Aorta (tissue), 5 donors: ENCODE data around the gene MYOT. TPM values are rescaled to one million over a fixed set of nuclear protein-coding genes. Genes with fewer than 3 reads are reported as not detected.
A peak's percentile ranks its signal among the peaks of the same experiment; 100 is the strongest.

Source experiments
- ATAC-seq: fragments of 200-7000 bp; cut with Tn5 transposase; one replicate; pipeline ENCODE4 v1.9.1; 2022; ENCODE audit warnings: moderate library complexity; ENCODE audit not compliant: low FRiP score
- DNase-seq, 2 donors: peaks; one replicate each; pipeline ENCODE4 v3.0.0-alpha.2; 2020
- H3K27ac ChIP-seq, 2 donors: one replicate each; pipeline ENCODE4 v1.5.1; 2013; ENCODE audit warnings: low read length in 2 of 2, mild to moderate bottlenecking in 2 of 2, moderate library complexity in 2 of 2, control low read depth in 1 of 2, inconsistent platforms in 1 of 2, low read depth in 1 of 2
- H3K27me3 ChIP-seq, 2 donors: one replicate each; pipeline ENCODE4 v1.6.1; 2013; ENCODE audit warnings: control low read depth in 1 of 2, low read length in 1 of 2, mild to moderate bottlenecking in 1 of 2, moderate library complexity in 1 of 2; ENCODE audit not compliant: insufficient read depth in 2 of 2, control insufficient read depth in 1 of 2
- H3K36me3 ChIP-seq, 2 donors: one replicate each; pipeline ENCODE4 v1.6.1; 2013; ENCODE audit warnings: control low read depth in 1 of 2, low read length in 1 of 2, mild to moderate bottlenecking in 1 of 2; ENCODE audit not compliant: insufficient read depth in 2 of 2, control insufficient read depth in 1 of 2
- H3K4me1 ChIP-seq, 2 donors: one replicate each; pipeline ENCODE4 v1.6.1; 2013; ENCODE audit warnings: low read length in 2 of 2, control low read depth in 1 of 2, mild to moderate bottlenecking in 1 of 2, moderate library complexity in 1 of 2; ENCODE audit not compliant: insufficient read depth in 2 of 2, control insufficient read depth in 1 of 2
- H3K4me3 ChIP-seq, 2 donors: one replicate each; pipeline ENCODE4 v1.5.1; 2013; ENCODE audit warnings: low read length in 2 of 2, control low read depth in 1 of 2, mild to moderate bottlenecking in 1 of 2
- H3K9me3 ChIP-seq: one replicate; pipeline ENCODE4 v1.6.1; 2013; ENCODE audit warnings: mild to moderate bottlenecking, low read length; ENCODE audit not compliant: control insufficient read depth
- WGBS, 2 donors: extraction: QIAGEN DNeasy Blood & Tissue Kit; methylation state at CpG; one replicate each; pipeline ENCODE4 v1.1.7; 2013; 5-methylcytosine and 5-hydroxymethylcytosine counted together
- intact Hi-C, 2 donors: fragments of 100-400 bp; cut with DNase I; formaldehyde crosslinking; loops; one replicate each; pipeline versions ENCODE4 v1.14.2 to v1.15.0; 2022
- long read RNA-seq, 2 donors: library from polyadenylated mRNA; unstranded; transcript quantifications; one replicate each; pipeline ENCODE4 v2.0.0, GENCODE V29; 2020 to 2021
- polyA plus RNA-seq, 2 donors: library from polyadenylated mRNA; stranded (reverse); fragments of 200-250 nt; gene quantifications; one replicate each; pipeline ENCODE4 v1.2.3, GENCODE V29; 2013
- total RNA-seq, 2 donors: library from RNA; stranded (reverse); fragmentation: NEBNext Ultra II Directional; extraction: Animal tissue kit (Norgen Biotek cat#: 25700); gene quantifications; one replicate each; pipeline ENCODE4 v1.2.1, GENCODE V29; 2021
- donor health status: healthy with polysubstance abuse.
- donor health status: Bipolar disorder and iron deficiency.
- donor health status: DM: no; HTN: no; CAD: no.
- donor health status: DM: no; HTN: no; CAD: no.
- donor health status: DM: yes; HTN: yes; CAD: no.

The MYOT gene, protein sequence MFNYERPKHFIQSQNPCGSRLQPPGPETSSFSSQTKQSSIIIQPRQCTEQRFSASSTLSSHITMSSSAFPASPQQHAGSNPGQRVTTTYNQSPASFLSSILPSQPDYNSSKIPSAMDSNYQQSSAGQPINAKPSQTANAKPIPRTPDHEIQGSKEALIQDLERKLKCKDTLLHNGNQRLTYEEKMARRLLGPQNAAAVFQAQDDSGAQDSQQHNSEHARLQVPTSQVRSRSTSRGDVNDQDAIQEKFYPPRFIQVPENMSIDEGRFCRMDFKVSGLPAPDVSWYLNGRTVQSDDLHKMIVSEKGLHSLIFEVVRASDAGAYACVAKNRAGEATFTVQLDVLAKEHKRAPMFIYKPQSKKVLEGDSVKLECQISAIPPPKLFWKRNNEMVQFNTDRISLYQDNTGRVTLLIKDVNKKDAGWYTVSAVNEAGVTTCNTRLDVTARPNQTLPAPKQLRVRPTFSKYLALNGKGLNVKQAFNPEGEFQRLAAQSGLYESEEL
- total RNA-seq (1 to 10 TPM; 4.0 to 7.1 TPM), polyA plus RNA-seq (1 to 10 TPM in 1 of 2 donors, under 1 TPM in 1; 0.26 to 6.3 TPM)
- long read RNA-seq, donor 1, partial matches to known transcripts = 2 of 5 reads
- long read RNA-seq, donor 1, other reads (novel, unspliced or antisense) = 3 of 5 reads
- long read RNA-seq, donor 2, partial matches to known transcripts = 1 of 2 reads
- long read RNA-seq, donor 2, other reads (novel, unspliced or antisense) = 1 of 2 reads

DNA sequence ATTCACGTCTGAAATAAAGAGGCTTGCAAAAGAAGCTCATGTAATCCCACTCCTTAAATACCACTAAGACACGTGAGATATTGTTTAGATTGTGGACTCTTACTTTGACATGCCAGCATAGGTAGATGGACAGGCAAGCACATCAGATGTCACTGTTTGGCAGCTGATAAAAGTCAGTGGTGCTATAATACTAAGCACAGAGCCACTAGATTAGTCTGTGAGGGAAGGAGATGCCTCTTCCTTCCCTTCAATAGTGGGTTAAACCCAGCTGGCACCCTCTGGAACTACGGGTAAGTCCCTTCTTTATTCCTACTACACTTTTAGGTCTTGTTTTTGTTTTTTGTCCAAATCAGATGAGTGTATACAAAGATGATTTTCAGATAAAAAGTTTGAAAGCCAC lies at the start of gene MYOT:
TSS of gene MYOT (plus strand) at position 197 of the 400 bp plus-strand sequence. CDS start 2,792 bp downstream, outside the sequence.
- ATAC-seq = no peak
- no peaks in the 10 kb centered on the region for H3K4me1 ChIP-seq
- WGBS, 2 donors = 73 to 77% methylated on average over 3 of the region's 3 CpGs
- no peaks in the 10 kb centered on the region for H3K36me3 ChIP-seq
- H3K27ac ChIP-seq = no peak within 1 kb of the TSS
- H3K4me3 ChIP-seq = no peak within 1 kb of the TSS
- intact Hi-C loops = no loop called here
- no peaks in the 10 kb centered on the region for H3K9me3 ChIP-seq
- no peak for DNase-seq
- H3K27me3 ChIP-seq = no peaks in the 10 kb centered on the region

DNA sequence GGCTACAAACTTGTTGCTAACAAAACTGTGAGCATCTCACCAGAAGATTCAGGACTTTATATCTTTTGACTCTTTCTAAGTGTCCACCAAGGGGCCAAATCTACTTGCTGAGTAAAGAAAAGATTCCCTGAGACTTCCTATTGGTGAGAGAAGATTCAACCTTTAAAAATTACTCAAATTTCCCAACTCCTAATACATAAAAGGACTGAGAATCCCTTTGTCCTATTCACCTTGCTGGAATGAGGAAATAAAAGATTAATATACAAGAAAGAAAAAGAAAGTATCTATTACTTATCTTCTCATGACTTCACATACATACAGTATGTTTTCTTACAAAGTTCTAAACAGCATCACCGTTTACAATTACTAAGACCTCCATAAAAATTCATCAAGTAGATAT lies 47.9 kb upstream of the MYOT start:
- H3K9me3 ChIP-seq = no peaks in the 10 kb centered on the region
- H3K27me3 ChIP-seq = no peaks in the 10 kb centered on the region
- intact Hi-C loops = loop anchor here in 1 of 2 donors (5.0 to 10.0 kb wide), 2 partner anchors 42 to 195 kb away; no protein-coding TSS in a partner anchor
- no peak overlapping the region for H3K4me3 ChIP-seq
- 94 to 98% methylated on average over 1 of the region's 1 CpG for WGBS, 2 donors
- no peak for DNase-seq
- no peak for ATAC-seq
- no peak overlapping the region for H3K27ac ChIP-seq
- peaks cover 0 to 4% of the 10 kb centered on the region in 2 donors for H3K4me1 ChIP-seq
- no peaks in the 10 kb centered on the region for H3K36me3 ChIP-seq

DNA sequence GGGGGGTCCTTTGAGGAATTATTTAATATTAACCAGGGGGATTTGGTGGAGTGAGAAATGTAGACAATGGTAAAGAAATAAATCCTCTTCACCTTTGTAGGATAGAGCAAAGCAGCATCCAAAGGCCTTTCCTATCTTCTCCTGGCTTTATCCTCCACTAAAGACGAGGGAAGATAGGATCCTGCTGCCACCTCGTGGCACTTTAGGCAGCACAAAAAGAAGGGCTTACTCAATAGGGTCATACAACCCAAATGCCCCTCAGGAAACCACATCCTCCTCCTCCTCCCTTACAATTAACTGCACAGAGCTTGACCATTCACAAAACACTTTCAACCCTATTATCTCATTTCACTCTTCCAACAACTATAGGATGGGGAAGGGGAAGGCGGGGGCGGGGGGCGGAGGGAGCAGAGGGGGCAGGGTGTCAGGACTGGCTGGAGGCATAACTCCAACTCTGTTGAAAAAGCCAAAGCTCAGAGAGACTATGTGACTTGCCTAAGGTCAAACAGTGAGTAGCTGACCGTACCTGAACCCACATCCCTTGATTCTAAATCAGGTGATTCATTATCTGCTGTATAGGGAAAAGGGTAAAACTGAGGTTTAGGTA lies 45.4 kb upstream of the MYOT start:
- intact Hi-C loops = loop anchor here (1.0 to 10.0 kb wide), 4 partner anchors 43 to 197 kb away; no protein-coding TSS in a partner anchor
- no peak overlapping the region for H3K27ac ChIP-seq
- no peaks in the 10 kb centered on the region for H3K4me1 ChIP-seq
- H3K27me3 ChIP-seq = no peaks in the 10 kb centered on the region
- ATAC-seq = peak; percentile 22
- H3K9me3 ChIP-seq = no peaks in the 10 kb centered on the region
- WGBS, 2 donors = 33 to 46% methylated on average over 6 of the region's 6 CpGs
- H3K4me3 ChIP-seq = no peak overlapping the region
- H3K36me3 ChIP-seq = no peaks in the 10 kb centered on the region
- DNase-seq = no peak

- 0 to 13% methylated on average over 1 of the region's 1 CpG for WGBS, 2 donors
- Histone ChIP-seq H3K4me3 (no peak overlapping the region), H3K9me3 (no peaks in the 10 kb centered on the region), H3K36me3 (no peaks in the 10 kb centered on the region), H3K27ac (no peak overlapping the region), H3K27me3 (no peaks in the 10 kb centered on the region), H3K4me1 (no peaks in the 10 kb centered on the region)
- DNase-seq (no peak), ATAC-seq (peak; percentile 54)
- intact Hi-C loops = loop anchor here (1.0 to 10.0 kb wide), 4 partner anchors 44 to 198 kb away; no protein-coding TSS in a partner anchor
These were observed 44.7 kb upstream of the MYOT start for GRCh38 chr5:137822984-137823383.

DNA sequence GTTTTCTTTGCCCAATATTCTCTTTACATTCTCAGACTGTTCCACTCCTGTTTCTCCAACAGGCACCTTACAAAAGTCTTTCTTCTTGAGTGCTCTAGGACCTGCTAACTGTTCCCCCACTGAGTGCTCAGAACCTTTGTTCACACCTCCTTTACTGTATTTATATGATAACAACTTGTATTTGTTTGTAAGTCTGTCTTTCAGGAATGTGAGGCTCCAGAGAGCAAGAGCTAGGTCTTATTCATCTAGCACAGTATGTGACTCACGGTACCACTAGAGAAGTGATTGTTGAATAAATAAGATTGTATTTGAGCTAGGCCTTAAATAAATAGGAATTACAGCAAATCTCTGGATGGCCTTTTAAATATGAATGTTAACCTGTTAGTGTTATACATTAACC lies 42.5 kb upstream of the MYOT start:
- H3K27me3 ChIP-seq = no peaks in the 10 kb centered on the region
- no peak overlapping the region for H3K4me3 ChIP-seq
- DNase-seq (no peak), ATAC-seq (no peak)
- WGBS, 2 donors = 41 to 45% methylated on average over 1 of the region's 1 CpG
- H3K9me3 ChIP-seq = no peaks in the 10 kb centered on the region
- H3K27ac ChIP-seq = no peak overlapping the region
- H3K4me1 ChIP-seq = no peaks in the 10 kb centered on the region
- intact Hi-C loops = loop anchor here in 1 of 2 donors (10.0 kb wide), 1 partner anchor 200 kb away; no protein-coding TSS in a partner anchor
- no peaks in the 10 kb centered on the region for H3K36me3 ChIP-seq

GRCh38 chr5:137826067-137826466 lies 41.6 kb upstream of the MYOT start:
- no peaks in the 10 kb centered on the region for H3K4me1 ChIP-seq
- H3K36me3 ChIP-seq = no peaks in the 10 kb centered on the region
- H3K4me3 ChIP-seq = no peak overlapping the region
- DNase-seq = no peak
- no peak for ATAC-seq
- H3K9me3 ChIP-seq = no peaks in the 10 kb centered on the region
- intact Hi-C loops = loop anchor here in 1 of 2 donors (10.0 kb wide), 1 partner anchor 201 kb away; no protein-coding TSS in a partner anchor
- no peak overlapping the region for H3K27ac ChIP-seq
- H3K27me3 ChIP-seq = no peaks in the 10 kb centered on the region

DNA sequence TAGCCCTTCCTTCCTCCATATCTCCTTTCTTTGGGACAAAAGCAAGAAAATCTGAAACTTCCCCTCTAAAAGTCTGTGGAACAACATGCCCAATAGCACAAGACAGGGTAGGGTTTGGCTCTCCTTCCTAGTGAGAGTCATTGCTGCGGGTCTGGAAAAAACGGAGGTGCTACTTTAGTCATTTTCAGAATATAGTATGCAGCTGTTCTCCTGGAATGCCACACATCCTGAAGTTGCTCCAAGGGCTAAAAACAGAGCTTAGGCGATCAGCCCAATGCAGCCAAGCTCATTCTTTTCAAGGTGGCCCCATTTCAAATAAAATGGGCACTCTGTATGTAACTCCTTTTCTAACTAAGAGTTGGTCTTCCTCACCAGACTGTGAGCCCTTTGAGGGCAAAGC lies 39.5 kb upstream of the MYOT start:
- 6 to 9% methylated on average over 3 of the region's 3 CpGs for WGBS, 2 donors

GRCh38 chr5:137828664-137829063 lies 39.0 kb upstream of the MYOT start:
- DNase-seq (no peak), ATAC-seq (no peak)
- peak overlapping the region; percentile 42 to 80 for H3K27ac ChIP-seq
- 45 to 56% methylated on average over 1 of the region's 1 CpG for WGBS, 2 donors
- H3K4me1 ChIP-seq = no peaks in the 10 kb centered on the region
- H3K4me3 ChIP-seq = no peak overlapping the region
- H3K27me3 ChIP-seq = no peaks in the 10 kb centered on the region
- H3K9me3 ChIP-seq = no peaks in the 10 kb centered on the region
- H3K36me3 ChIP-seq = no peaks in the 10 kb centered on the region
- intact Hi-C loops = loop anchor here in 1 of 2 donors (10.0 kb wide), 1 partner anchor 204 kb away; no protein-coding TSS in a partner anchor

More for the DNA sequence above, 39.5 kb upstream of the MYOT start:
- no peak overlapping the region for H3K4me3 ChIP-seq
- H3K27ac ChIP-seq = peak overlapping the region; percentile 42 to 80
- intact Hi-C loops = loop anchor here in 1 of 2 donors (10.0 kb wide), 1 partner anchor 203 kb away; no protein-coding TSS in a partner anchor
- no peaks in the 10 kb centered on the region for H3K36me3 ChIP-seq
- no peak for DNase-seq
- ATAC-seq = no peak
- H3K27me3 ChIP-seq = no peaks in the 10 kb centered on the region
- no peaks in the 10 kb centered on the region for H3K4me1 ChIP-seq
- no peaks in the 10 kb centered on the region for H3K9me3 ChIP-seq
